ENCODE data around the gene TMEM119.
A peak's percentile ranks its signal among the peaks of the same experiment; 100 is the strongest.
"Not testable (repeated sequence)": the region's sequence is repeated elsewhere in the genome, so short reads cannot be mapped to it uniquely, and the experiment has no call there.

TMEM119 gene

GRCh38 chr12:108555383-108555782, 42.5 kb downstream of the TMEM119 start:
- H3K36me3 ChIP-seq (ENCODE audit: control insufficient read depth, insufficient read depth, low read length, severe bottlenecking); H3K9ac ChIP-seq (ENCODE audit: low read length); H3K4me3 ChIP-seq (ENCODE audit: low read length); DNase-seq (ENCODE audit: low read depth); H3K27me3 ChIP-seq (replicated peaks; ENCODE audit: control insufficient read depth, insufficient read depth, low read length); H3K9me3 ChIP-seq (ENCODE audit: control insufficient read depth, low read length): not testable (repeated sequence)
- peaks cover 26% of the 10 kb centered on the region for H3K4me1 ChIP-seq (ENCODE audit: control insufficient read depth, insufficient read depth, low read length)

- Histone ChIP-seq H3K4me1 (ENCODE audit: control insufficient read depth, insufficient read depth, low read length) (peaks cover 16% of the 10 kb centered on the region), H3K9me3 (ENCODE audit: control insufficient read depth, low read length) (no peaks in the 10 kb centered on the region), H3K27me3 (replicated peaks; ENCODE audit: control insufficient read depth, insufficient read depth, low read length) (no peaks in the 10 kb centered on the region), H3K4me3 (ENCODE audit: low read length) (no peak overlapping the region), H3K36me3 (ENCODE audit: control insufficient read depth, insufficient read depth, low read length, severe bottlenecking) (peaks cover 2% of the 10 kb centered on the region), H3K9ac (ENCODE audit: low read length) (no peak overlapping the region)
- DNase-seq (ENCODE audit: low read depth): no peak
These were observed 44.1 kb downstream of the TMEM119 start for GRCh38 chr12:108553799-108554198.

GRCh38 chr12:108551535-108551934, 46.3 kb downstream of the TMEM119 start:
- no peaks in the 10 kb centered on the region for H3K27me3 ChIP-seq (replicated peaks; ENCODE audit: control insufficient read depth, insufficient read depth, low read length)
- H3K36me3 ChIP-seq (ENCODE audit: control insufficient read depth, insufficient read depth, low read length, severe bottlenecking): peaks cover 25% of the 10 kb centered on the region
- no peak overlapping the region for H3K9ac ChIP-seq (ENCODE audit: low read length)
- peak; percentile 72 for DNase-seq (ENCODE audit: low read depth)
- H3K9me3 ChIP-seq (ENCODE audit: control insufficient read depth, low read length): no peaks in the 10 kb centered on the region
- H3K4me3 ChIP-seq (ENCODE audit: low read length): no peak overlapping the region
- H3K4me1 ChIP-seq (ENCODE audit: control insufficient read depth, insufficient read depth, low read length): peaks cover 16% of the 10 kb centered on the region

- Histone ChIP-seq H3K9me3 (ENCODE audit: control insufficient read depth, low read length) (no peaks in the 10 kb centered on the region), H3K27me3 (replicated peaks; ENCODE audit: control insufficient read depth, insufficient read depth, low read length) (no peaks in the 10 kb centered on the region), H3K4me3 (ENCODE audit: low read length) (no peak overlapping the region), H3K9ac (ENCODE audit: low read length) (no peak overlapping the region), H3K4me1 (ENCODE audit: control insufficient read depth, insufficient read depth, low read length) (peaks cover 16% of the 10 kb centered on the region), H3K36me3 (ENCODE audit: control insufficient read depth, insufficient read depth, low read length, severe bottlenecking) (peaks cover 49% of the 10 kb centered on the region)
- no peak for DNase-seq (ENCODE audit: low read depth)
These were observed 48.8 kb downstream of the TMEM119 start for GRCh38 chr12:108548954-108549521.

GRCh38 chr12:108547686-108548085, 50.2 kb downstream of the TMEM119 start:
- peaks cover 62% of the 10 kb centered on the region for H3K36me3 ChIP-seq (ENCODE audit: control insufficient read depth, insufficient read depth, low read length, severe bottlenecking)
- DNase-seq (ENCODE audit: low read depth): no peak
- peaks cover 16% of the 10 kb centered on the region for H3K4me1 ChIP-seq (ENCODE audit: control insufficient read depth, insufficient read depth, low read length)
- H3K9ac ChIP-seq (ENCODE audit: low read length): no peak overlapping the region
- H3K9me3 ChIP-seq (ENCODE audit: control insufficient read depth, low read length): no peaks in the 10 kb centered on the region
- no peak overlapping the region for H3K4me3 ChIP-seq (ENCODE audit: low read length)
- no peaks in the 10 kb centered on the region for H3K27me3 ChIP-seq (replicated peaks; ENCODE audit: control insufficient read depth, insufficient read depth, low read length)

- DNase-seq (ENCODE audit: low read depth): no peak
- H3K27me3 ChIP-seq (replicated peaks; ENCODE audit: control insufficient read depth, insufficient read depth, low read length): no peaks in the 10 kb centered on the region
- peaks cover 4% of the 10 kb centered on the region for H3K4me1 ChIP-seq (ENCODE audit: control insufficient read depth, insufficient read depth, low read length)
- H3K9me3 ChIP-seq (ENCODE audit: control insufficient read depth, low read length): no peaks in the 10 kb centered on the region
- H3K9ac ChIP-seq (ENCODE audit: low read length): no peak overlapping the region
- no peak overlapping the region for H3K4me3 ChIP-seq (ENCODE audit: low read length)
- peaks cover 72% of the 10 kb centered on the region for H3K36me3 ChIP-seq (ENCODE audit: control insufficient read depth, insufficient read depth, low read length, severe bottlenecking)
These were observed 54.2 kb downstream of the TMEM119 start for GRCh38 chr12:108543652-108544051.

- Histone ChIP-seq H3K36me3 (ENCODE audit: control insufficient read depth, insufficient read depth, low read length, severe bottlenecking) (peaks cover 72% of the 10 kb centered on the region), H3K27me3 (replicated peaks; ENCODE audit: control insufficient read depth, insufficient read depth, low read length) (no peaks in the 10 kb centered on the region), H3K4me3 (ENCODE audit: low read length) (no peak overlapping the region), H3K9me3 (ENCODE audit: control insufficient read depth, low read length) (no peaks in the 10 kb centered on the region), H3K9ac (ENCODE audit: low read length) (no peak overlapping the region), H3K4me1 (ENCODE audit: control insufficient read depth, insufficient read depth, low read length) (peaks cover 4% of the 10 kb centered on the region)
- DNase-seq (ENCODE audit: low read depth): peak; percentile 46
These were observed 55.6 kb downstream of the TMEM119 start for GRCh38 chr12:108542320-108542719.

Measured in adipocyte (in vitro differentiated cells).